Measurements from ENCODE around the gene LINS1.

DNA sequence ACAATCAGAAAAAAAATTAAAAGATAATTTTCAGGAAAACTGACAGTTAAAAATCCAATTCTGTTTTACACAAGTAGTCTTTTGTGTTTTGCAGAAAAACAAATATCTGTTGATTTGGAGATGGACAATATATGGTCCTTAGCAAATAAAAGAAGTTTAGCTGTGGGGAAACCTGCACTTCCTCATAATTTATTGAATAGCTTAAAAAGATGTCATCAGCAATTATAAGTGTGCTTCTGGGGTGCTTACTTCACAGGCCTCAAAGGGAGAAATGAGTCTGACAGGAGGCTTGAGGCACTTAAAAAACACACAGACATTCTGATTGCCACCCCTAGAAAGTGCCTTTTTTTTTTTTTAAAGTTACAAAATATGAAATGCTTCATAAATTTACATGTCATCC lies 41.7 kb downstream of the LINS1 start:
- TF ChIP-seq, protein P1, sequence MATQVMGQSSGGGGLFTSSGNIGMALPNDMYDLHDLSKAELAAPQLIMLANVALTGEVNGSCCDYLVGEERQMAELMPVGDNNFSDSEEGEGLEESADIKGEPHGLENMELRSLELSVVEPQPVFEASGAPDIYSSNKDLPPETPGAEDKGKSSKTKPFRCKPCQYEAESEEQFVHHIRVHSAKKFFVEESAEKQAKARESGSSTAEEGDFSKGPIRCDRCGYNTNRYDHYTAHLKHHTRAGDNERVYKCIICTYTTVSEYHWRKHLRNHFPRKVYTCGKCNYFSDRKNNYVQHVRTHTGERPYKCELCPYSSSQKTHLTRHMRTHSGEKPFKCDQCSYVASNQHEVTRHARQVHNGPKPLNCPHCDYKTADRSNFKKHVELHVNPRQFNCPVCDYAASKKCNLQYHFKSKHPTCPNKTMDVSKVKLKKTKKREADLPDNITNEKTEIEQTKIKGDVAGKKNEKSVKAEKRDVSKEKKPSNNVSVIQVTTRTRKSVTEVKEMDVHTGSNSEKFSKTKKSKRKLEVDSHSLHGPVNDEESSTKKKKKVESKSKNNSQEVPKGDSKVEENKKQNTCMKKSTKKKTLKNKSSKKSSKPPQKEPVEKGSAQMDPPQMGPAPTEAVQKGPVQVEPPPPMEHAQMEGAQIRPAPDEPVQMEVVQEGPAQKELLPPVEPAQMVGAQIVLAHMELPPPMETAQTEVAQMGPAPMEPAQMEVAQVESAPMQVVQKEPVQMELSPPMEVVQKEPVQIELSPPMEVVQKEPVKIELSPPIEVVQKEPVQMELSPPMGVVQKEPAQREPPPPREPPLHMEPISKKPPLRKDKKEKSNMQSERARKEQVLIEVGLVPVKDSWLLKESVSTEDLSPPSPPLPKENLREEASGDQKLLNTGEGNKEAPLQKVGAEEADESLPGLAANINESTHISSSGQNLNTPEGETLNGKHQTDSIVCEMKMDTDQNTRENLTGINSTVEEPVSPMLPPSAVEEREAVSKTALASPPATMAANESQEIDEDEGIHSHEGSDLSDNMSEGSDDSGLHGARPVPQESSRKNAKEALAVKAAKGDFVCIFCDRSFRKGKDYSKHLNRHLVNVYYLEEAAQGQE (IDR thresholded peaks at IDR 0.05; ENCODE audit: insufficient read depth in 1 of 2, low read depth in 2 of 2, low read length in 1 of 2), result no peak
- TF ChIP-seq POLR2AphosphoS5 (IDR thresholded peaks at IDR 0.05; ENCODE audit: low read depth, low read length) (no peak), CTCF (IDR thresholded peaks at IDR 0.05) (no peak)
